Measurements from ENCODE around the gene PITX2. TPM values are rescaled to one million over a fixed set of nuclear protein-coding genes. Genes with fewer than 3 reads are reported as not detected.

The PITX2 gene
- total and polyA plus RNA-seq, 8 donors: 0.11 to 0.28 (median 0.24) TPM; not detected in 4

- no peaks in the 10 kb centered on the region for H3K36me3 ChIP-seq
- H3K4me3 ChIP-seq: no peak overlapping the region
- no peak overlapping the region for H3K27ac ChIP-seq
- no peaks in the 10 kb centered on the region for H3K9me3 ChIP-seq
- intact Hi-C loops (cut with DNase I): no loop called here
- no peaks in the 10 kb centered on the region for H3K27me3 ChIP-seq
- ATAC-seq (no peak), DNase-seq (no peak)
- no peaks in the 10 kb centered on the region for H3K4me1 ChIP-seq
- TF ChIP-seq CTCF (IDR thresholded peaks at IDR 0.05): no peak
These were observed 31.4 kb upstream of the PITX2 start for GRCh38 chr4:110654254-110654635.

- H3K27me3 ChIP-seq: no peaks in the 10 kb centered on the region
- ATAC-seq: peak; percentile 95
- intact Hi-C loops (cut with DNase I): no loop called here
- H3K4me3 ChIP-seq: no peak overlapping the region
- no peak for TF ChIP-seq CTCF (IDR thresholded peaks at IDR 0.05)
- H3K27ac ChIP-seq: no peak overlapping the region
- DNase-seq: no peak
- no peaks in the 10 kb centered on the region for H3K36me3 ChIP-seq
- no peaks in the 10 kb centered on the region for H3K9me3 ChIP-seq
- no peaks in the 10 kb centered on the region for H3K4me1 ChIP-seq
These were observed 30.7 kb upstream of the PITX2 start for GRCh38 chr4:110653321-110654253.

DNA sequence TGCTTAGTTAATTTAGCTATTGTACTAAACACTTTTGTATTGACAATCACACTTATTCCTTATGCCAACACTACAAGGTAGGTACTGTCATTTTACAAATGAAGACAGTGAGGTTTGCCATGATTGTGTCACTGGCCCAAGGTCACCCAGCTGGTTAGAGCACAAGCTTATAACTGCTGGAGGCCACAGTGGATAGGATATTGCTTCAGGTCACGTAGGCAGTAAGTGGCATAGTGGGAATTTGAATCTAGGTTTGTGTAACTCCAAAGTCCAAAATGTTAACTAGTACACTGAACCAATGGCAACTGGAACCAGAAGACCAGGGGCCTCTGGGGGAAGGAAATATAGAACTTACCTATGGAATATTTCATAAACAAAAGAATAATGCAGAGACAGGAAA lies 21.1 kb upstream of the PITX2 start:
- peaks cover 69 to 76% of the 10 kb centered on the region in 2 donors for H3K27me3 ChIP-seq
- H3K9me3 ChIP-seq: no peaks in the 10 kb centered on the region

GRCh38 chr4:110643096-110643495 lies 20.2 kb upstream of the PITX2 start:
- TF ChIP-seq CTCF (IDR thresholded peaks at IDR 0.05): no peak
- Histone ChIP-seq H3K27me3 (peaks cover 78 to 85% of the 10 kb centered on the region in 2 donors), H3K4me3 (no peak overlapping the region), H3K27ac (no peak overlapping the region), H3K9me3 (no peaks in the 10 kb centered on the region), H3K4me1 (no peaks in the 10 kb centered on the region), H3K36me3 (no peaks in the 10 kb centered on the region)
- DNase-seq (no peak), ATAC-seq (no peak)
- intact Hi-C loops (cut with DNase I): no loop called here

More for the DNA sequence above, 21.1 kb upstream of the PITX2 start:
- H3K36me3 ChIP-seq: no peaks in the 10 kb centered on the region
- DNase-seq (no peak), ATAC-seq (no peak)
- no peak overlapping the region for H3K4me3 ChIP-seq
- intact Hi-C loops (cut with DNase I): no loop called here
- TF ChIP-seq CTCF (IDR thresholded peaks at IDR 0.05): no peak
- H3K4me1 ChIP-seq: no peaks in the 10 kb centered on the region
- H3K27ac ChIP-seq: no peak overlapping the region

DNA sequence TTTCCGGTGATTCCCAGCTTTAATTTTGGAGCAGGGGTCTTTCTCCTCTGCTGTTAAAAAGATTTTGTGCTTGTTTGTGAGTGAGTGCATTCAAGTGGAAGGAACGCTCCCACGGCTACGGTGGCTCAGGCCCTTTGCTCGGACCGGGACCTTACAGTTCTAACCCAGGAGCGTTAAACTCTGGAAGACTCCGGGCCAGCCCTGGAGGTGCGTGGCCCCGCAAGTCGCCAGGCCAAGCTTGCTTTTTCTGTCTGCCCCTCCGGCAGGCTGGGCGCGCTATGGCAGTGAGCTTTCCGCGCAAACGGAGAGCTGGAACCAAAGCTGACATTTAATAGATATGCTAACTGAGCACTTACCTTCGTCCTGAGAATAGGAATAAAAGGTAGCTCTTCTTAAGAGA lies 18.3 kb upstream of the PITX2 start:
- intact Hi-C loops (cut with DNase I): no loop called here
- Histone ChIP-seq H3K27ac (no peak overlapping the region), H3K4me1 (no peaks in the 10 kb centered on the region), H3K36me3 (no peaks in the 10 kb centered on the region), H3K9me3 (no peaks in the 10 kb centered on the region), H3K4me3 (no peak overlapping the region), H3K27me3 (peaks cover 96 to 100% of the 10 kb centered on the region in 2 donors)
- DNase-seq: no peak
- ATAC-seq: no peak
- no peak for TF ChIP-seq CTCF (IDR thresholded peaks at IDR 0.05)

Measured in left lung (tissue), 10 donors.